ENCODE data around the gene ARID5A. TPM values are rescaled to one million over a fixed set of nuclear protein-coding genes. Genes with fewer than 3 reads are reported as not detected.
"Not testable (repeated sequence)": the region's sequence is repeated elsewhere in the genome, so short reads cannot be mapped to it uniquely, and the experiment has no call there.

Gene ARID5A
- total RNA-seq, 1 donor from 2014 or later, result 1.2 TPM

DNA sequence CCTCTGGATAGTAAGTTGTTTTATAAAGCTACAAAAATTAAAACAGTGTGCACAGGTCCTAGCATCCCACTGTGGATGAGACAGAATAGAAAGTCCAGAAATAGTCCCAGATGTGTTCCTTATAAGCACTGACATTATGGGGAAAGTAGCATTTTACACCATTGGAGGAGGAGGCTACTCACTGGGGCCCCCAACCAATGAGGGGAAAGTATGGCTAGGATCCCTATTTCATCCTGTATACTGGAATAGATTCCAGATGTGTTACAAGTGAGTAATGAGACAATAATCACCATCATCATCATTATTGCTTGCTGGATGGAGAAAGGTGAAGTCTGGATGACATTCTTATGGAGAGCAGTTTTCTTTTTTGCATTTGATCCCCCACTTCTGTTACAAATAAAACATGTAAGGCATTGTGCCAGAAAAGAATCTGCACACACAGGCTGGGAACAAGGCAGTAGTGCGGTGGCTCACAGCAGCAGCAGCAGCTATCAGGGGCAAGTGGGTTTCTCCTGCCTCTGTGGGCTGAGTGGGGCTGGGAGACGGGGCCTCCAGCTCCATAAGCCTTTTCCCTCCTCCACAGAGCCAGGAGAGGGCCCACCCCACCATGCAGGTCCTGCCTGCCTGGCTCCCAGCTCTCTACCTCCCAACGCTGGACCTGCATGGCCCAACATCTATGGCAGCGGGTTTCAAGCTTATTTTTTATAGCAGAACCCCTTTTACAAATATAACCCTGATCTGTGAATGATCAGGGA is 5.0 kb downstream of the ARID5A start:
- DNase-seq, result no peak

- no peak for DNase-seq
Measured at GRCh38 chr2:96542357-96542977, 5.9 kb downstream of the ARID5A start.

GRCh38 chr2:96546321-96546720 is 9.8 kb downstream of the ARID5A start:
- no peak for DNase-seq

GRCh38 chr2:96546797-96547196 is 10.2 kb downstream of the ARID5A start:
- no peak for DNase-seq

- DNase-seq, result no peak
Measured at GRCh38 chr2:96547203-96547641, 10.7 kb downstream of the ARID5A start.

GRCh38 chr2:96547731-96548171 is 11.2 kb downstream of the ARID5A start:
- no peak for DNase-seq

GRCh38 chr2:96548558-96549465 is 12.3 kb downstream of the ARID5A start:
- DNase-seq, result no peak

GRCh38 chr2:96549466-96549785 is 12.9 kb downstream of the ARID5A start:
- DNase-seq, result no peak

GRCh38 chr2:96549967-96550786 is 13.6 kb downstream of the ARID5A start:
- no peak for DNase-seq

DNA sequence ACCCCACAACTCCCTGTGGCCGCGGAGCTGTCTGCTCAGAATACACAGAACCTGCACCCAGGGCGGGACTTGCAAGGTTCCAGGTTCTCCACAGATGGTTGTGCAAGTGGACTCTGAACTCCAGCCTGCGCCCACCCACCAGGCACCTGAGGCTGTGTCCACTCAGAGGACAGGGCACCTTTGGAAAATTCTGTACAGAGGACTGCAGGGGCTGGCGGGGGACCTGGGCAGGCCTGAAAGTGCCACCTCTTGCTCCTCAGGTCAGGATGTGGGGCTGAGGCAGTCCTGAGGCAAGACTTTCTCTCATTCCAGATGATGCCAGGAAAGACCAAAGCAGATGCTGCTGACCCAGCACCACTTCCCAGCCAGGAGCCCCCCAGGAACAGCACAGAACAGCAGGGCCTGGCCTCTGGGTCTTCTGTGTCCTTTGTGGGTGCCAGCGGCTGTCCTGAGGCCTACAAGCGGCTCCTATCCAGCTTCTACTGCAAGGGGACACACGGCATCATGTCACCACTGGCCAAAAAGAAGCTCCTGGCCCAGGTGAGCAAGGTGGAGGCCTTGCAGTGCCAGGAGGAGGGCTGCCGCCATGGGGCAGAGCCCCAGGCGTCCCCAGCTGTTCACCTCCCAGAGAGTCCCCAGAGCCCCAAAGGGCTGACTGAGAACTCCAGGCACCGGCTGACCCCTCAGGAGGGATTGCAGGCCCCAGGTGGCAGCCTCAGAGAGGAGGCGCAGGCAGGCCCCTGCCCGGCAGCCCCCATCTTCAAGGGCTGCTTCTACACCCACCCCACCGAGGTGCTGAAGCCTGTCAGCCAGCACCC is 14.4 kb downstream of the ARID5A start:
- DNase-seq, result no peak

DNA sequence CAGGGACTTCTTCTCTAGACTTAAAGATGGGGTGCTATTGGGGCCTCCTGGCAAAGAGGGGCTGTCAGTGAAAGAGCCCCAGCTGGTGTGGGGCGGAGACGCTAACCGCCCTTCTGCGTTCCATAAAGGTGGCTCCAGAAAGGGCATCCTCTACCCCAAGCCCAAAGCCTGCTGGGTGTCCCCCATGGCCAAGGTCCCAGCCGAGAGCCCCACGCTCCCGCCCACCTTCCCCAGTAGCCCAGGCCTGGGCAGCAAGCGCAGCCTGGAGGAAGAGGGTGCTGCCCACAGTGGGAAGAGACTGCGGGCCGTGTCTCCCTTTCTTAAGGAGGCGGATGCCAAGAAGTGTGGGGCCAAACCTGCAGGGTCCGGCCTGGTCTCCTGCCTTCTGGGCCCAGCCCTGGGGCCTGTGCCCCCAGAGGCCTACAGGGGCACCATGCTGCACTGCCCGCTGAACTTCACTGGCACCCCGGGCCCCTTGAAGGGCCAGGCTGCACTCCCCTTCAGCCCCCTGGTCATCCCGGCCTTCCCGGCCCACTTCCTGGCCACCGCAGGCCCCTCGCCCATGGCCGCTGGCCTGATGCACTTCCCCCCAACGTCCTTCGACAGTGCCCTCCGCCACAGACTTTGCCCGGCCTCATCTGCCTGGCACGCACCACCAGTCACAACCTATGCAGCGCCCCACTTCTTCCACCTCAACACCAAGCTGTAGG is 15.2 kb downstream of the ARID5A start:
- no peak for DNase-seq

DNA sequence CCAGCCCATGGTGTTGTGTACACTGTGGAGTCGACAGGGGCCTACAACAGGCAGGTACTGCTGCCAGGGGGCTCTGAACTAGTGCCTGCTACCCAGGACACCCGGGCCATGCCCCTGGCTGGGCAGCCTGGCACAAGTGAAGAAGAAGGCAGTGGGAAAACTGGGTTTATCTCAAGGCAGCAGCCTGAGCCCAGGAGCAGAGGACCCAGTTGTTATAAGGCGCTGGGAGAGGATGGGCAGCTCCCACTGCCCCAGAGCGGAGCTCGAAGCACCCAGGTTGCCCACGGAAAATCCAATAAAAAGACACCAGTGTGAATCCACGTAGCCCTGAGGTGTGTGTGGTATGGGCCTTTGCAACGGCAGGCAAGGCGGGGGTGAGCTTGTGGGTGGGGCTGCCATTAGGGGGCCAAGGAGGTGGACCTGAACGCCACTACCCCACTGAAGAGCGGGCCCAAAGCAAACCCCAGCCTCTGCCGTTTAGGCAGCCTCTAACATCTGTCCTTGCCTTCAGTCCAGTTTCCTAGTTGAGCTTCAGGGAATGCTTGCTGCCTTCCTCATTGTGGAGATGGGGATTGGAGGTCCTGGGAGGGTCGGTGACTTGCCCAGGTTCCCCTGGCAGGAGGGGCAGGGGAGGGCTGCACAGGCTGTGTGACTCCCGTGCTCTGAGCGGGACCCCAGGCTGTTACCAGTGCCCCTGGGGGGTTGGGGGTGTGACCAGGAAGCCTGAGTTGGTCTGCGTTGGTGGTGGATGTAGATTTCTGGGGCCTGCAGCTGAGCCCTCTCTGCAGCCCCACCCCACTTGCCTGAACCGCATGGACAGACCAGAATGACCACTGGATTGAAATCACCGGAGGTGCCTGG is 16.0 kb downstream of the ARID5A start:
- no peak for DNase-seq

DNA sequence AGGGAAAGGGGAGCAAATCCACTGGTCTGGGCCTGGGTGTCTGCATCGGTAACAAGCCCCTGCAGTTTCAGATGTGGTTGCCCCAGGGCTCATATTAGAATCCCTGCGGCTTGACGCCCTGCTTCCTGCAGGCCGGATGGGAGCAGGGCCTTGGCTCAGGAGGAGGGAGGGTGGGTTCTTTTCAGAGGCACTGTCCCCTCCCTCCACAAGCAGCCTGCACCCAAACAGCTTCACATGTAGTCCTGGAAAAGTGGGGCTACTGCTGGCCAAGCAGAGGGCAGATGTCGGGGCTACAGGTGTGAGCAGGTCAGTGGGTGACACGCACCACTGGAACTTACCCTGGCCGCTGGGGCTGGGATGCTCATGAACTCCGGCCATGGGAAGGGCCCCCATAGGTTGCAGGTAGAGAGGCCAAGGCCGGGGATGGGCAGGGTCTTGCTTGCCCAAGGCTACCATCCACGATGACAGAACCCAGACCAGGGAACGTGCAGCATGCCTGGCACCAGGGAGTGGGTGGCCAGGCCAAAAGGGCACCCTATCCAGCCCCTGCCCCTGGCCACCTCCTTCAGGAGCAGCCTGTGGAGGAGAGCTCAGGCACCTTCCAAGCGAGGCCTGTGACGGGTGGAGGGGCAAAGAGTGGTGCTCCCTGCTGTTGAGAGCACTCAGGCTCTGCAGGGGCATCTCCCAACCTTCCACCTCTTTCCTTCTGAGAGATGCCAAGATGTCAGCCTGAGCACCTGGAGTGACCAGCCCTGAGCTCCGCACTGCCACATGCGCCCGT is 16.8 kb downstream of the ARID5A start:
- no peak for DNase-seq

DNA sequence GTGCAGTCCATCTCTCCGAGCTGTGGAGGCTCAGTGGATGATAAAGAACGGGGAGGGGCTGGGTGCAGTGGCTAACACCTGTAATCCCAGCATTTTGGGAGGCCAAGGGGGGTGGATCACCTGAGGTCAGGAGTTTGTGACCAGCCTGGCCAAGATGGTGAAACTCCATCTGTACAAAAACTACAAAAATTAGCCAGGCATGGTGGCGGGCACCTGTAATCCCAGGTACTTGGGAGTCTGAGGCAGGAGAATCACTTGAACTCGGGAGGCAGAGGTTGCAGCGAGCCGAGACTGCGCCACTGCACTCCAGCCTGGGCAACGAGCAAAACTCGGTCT is 17.4 kb downstream of the ARID5A start:
- not testable (repeated sequence) for DNase-seq

- no peak for DNase-seq
Measured at GRCh38 chr2:96554293-96555145, 18.0 kb downstream of the ARID5A start.

- DNase-seq, result no peak
Measured at GRCh38 chr2:96555146-96555610, 18.6 kb downstream of the ARID5A start.

DNA sequence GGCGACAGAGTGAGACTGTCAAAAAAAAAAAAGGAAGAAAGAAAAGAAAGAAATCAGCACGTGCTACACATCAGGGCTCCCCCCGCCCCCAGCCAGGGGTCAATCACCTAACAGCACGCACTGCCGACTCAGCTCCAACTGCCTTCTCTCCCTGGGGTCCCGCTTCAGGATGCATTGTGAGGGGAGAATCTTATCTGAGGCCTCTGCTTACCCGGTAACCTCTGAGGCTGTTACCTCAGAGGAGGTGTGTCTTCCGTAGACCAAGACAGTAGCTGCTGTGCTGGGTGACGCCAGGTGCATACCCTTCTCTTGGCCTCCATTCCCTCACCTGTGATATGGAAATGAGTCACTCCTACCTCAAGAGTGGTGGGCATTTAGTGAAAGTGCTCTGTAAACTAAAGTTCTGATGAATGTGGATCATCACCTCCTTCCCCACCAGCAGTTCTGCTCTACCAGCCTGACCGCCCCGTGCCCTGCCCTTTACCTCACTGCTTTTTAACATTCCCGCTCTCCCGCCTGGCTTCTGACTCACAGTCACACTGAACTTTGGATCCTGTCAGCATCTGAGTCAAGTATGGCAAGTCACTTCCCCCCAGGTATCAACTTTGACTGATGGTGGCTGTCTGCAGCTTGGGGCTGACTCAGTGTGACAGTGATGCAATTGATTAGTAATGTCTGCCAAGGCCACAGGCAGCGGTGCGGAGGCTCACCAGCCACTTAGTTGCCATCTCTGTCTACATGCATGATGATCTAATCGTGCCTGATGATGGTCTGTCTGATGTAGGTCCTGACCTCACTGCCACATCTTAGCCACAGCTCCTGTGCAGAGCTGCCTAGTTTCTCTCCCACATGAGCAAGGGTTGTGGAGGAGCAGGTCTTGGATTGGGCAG is 20.1 kb downstream of the ARID5A start:
- no peak for DNase-seq
